Measurements from ENCODE around the gene ISG20L2.

DNA sequence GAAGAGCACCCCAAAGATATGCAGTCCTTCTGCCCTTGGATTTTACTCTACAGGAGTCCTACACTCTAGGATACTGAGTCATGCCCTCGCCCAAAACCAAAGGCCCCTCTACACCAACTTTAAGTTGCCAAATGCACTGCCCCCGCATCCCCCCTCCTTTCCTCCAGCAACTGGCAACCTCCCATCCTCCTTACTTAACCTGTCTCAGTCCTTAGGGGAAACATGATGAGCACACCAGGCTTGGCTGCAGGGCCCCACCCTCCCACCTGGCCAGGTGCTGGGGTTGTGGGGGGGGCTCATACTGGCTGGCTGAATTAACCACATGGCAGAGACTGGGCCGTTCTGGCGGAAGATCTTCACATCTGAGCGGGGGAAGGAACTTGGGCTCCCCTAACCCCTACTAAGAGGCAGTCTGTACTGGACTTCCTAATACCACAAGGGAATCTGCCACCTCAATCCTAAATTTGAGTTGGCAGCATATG lies 21.7 kb upstream of the ISG20L2 start:
- TF ChIP-seq, protein P1, sequence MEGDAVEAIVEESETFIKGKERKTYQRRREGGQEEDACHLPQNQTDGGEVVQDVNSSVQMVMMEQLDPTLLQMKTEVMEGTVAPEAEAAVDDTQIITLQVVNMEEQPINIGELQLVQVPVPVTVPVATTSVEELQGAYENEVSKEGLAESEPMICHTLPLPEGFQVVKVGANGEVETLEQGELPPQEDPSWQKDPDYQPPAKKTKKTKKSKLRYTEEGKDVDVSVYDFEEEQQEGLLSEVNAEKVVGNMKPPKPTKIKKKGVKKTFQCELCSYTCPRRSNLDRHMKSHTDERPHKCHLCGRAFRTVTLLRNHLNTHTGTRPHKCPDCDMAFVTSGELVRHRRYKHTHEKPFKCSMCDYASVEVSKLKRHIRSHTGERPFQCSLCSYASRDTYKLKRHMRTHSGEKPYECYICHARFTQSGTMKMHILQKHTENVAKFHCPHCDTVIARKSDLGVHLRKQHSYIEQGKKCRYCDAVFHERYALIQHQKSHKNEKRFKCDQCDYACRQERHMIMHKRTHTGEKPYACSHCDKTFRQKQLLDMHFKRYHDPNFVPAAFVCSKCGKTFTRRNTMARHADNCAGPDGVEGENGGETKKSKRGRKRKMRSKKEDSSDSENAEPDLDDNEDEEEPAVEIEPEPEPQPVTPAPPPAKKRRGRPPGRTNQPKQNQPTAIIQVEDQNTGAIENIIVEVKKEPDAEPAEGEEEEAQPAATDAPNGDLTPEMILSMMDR (IDR thresholded peaks at IDR 0.05), result no peak
- peak in 1 of 4 donors; percentile 40 for TF ChIP-seq POLR2A (IDR thresholded peaks at IDR 0.05)

All from esophagus squamous epithelium (tissue), 4 donors.